ENCODE results near the gene HSPG2.
"Not testable (repeated sequence)": the region's sequence is repeated elsewhere in the genome, so short reads cannot be mapped to it uniquely, and the experiment has no call there.

Gene HSPG2

DNA sequence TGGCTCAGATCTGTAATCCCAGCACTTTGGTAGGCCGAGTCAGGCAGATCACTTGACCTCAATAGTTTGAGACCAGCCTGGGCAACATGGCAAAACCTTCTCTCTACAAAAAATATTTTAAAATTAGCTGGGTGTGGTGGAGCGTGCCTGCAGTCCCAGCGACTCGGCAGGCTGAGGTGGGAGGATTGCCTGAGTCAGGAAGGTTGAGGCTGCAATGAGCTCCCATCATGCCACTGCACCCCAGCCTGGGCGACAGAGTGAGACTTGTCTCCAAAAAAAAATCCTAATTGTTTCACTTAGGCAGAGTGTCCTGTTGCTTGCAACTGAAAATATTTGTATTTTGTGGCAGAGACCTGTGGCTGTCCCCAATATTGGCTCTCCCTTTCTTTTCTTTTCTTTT is 32.0 kb upstream of the HSPG2 start:
- H3K4me1 ChIP-seq (ENCODE audit: control extremely low read depth in 1 of 4, control insufficient read depth in 4 of 4, insufficient read depth in 4 of 4, low read length in 3 of 4); DNase-seq; H3K27me3 ChIP-seq (replicated peaks in 2 of 5; ENCODE audit: control insufficient read depth in 4 of 5, insufficient read depth in 5 of 5, low read length in 4 of 5); H3K27ac ChIP-seq (ENCODE audit: insufficient read depth in 1 of 2, low read depth in 1 of 2, low read length in 2 of 2, poor library complexity in 1 of 2, severe bottlenecking in 2 of 2); H3K36me3 ChIP-seq (ENCODE audit: control insufficient read depth in 4 of 4, insufficient read depth in 4 of 4, low read length in 3 of 4); H3K9me3 ChIP-seq (ENCODE audit: control extremely low read depth in 1 of 5, control insufficient read depth in 4 of 5, insufficient read depth in 2 of 5, low read depth in 1 of 5, low read length in 4 of 5); POLR2A ChIA-PET; CTCF ChIA-PET; H3K4me3 ChIP-seq (ENCODE audit: control insufficient read depth in 1 of 7, extremely low read depth in 1 of 7, insufficient read depth in 4 of 7, low read depth in 2 of 7, low read length in 6 of 7): not testable (repeated sequence)
- 72% methylated on average over 4 of the region's 5 CpGs for WGBS (ENCODE audit: insufficient coverage)

DNA sequence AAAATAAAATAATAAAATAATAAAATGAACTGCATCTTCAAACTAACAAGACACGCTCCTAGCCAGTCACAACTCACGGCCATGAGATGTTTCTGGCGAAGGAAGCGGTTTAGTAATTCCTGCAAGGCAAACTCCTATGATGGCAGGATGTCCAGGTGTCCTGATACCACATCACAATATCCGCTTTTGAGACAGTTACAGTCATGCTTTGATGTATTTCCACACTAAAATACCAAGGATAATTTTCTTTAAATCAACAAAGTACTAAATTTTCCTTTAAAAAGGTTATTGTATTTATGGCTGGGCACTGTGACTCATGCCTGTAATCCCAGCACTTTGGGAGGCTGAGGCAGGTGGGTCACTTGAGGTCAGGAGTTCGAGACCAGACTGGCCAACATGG is 30.1 kb upstream of the HSPG2 start:
- H3K4me3 ChIP-seq (ENCODE audit: control insufficient read depth in 1 of 7, extremely low read depth in 1 of 7, insufficient read depth in 4 of 7, low read depth in 2 of 7, low read length in 6 of 7); H3K36me3 ChIP-seq (ENCODE audit: control insufficient read depth in 4 of 4, insufficient read depth in 4 of 4, low read length in 3 of 4); H3K4me1 ChIP-seq (ENCODE audit: control extremely low read depth in 1 of 4, control insufficient read depth in 4 of 4, insufficient read depth in 4 of 4, low read length in 3 of 4); H3K27me3 ChIP-seq (replicated peaks in 2 of 5; ENCODE audit: control insufficient read depth in 4 of 5, insufficient read depth in 5 of 5, low read length in 4 of 5); H3K9me3 ChIP-seq (ENCODE audit: control extremely low read depth in 1 of 5, control insufficient read depth in 4 of 5, insufficient read depth in 2 of 5, low read depth in 1 of 5, low read length in 4 of 5); POLR2A ChIA-PET; DNase-seq; H3K27ac ChIP-seq (ENCODE audit: insufficient read depth in 1 of 2, low read depth in 1 of 2, low read length in 2 of 2, poor library complexity in 1 of 2, severe bottlenecking in 2 of 2): not testable (repeated sequence)
- CTCF ChIA-PET, result interaction anchor here (0.7 to 1.0 kb wide), 2 partner anchors 152 to 239 kb away, joined by 3 read pairs; no protein-coding TSS in a partner anchor
- WGBS (ENCODE audit: insufficient coverage), result 96% methylated on average over 4 of the region's 6 CpGs

DNA sequence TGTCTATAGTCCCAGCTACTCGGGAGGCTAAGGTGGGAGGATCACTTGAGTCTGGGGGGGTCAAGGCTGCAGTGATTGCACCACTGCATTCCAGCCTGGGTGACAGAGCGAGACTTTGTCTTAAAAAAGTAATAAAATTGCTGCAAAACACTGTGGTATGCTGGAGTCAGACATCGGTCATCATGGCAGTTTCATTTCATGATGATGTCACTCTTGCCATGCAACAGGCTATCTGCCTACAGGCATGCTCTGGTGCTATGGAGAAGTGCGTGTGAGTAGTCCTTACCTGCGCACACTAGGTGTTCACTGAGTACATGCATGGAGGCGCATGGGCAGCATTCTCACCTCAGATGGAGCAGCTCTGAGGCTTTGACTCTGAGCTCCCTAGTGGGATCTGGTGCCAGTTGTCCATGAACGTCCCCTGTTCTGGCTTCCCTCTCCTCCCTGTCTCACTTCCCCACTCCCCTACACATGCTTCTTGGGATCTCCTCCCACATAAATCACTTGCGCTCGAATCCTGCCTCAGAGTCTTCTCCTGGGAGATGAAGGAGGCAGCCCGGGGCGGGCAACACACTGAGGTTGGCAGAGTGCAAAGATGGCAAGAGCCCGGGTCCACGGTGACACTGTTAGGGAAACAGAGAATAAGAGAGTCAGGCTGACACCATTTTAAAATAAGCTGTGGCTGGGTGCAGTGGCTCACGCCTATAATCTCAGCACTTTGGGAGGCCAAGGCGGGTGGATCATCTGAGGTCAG is 29.3 kb upstream of the HSPG2 start:
- WGBS (ENCODE audit: insufficient coverage), result 97% methylated on average over 14 of the region's 15 CpGs
- Histone ChIP-seq H3K27ac (ENCODE audit: insufficient read depth in 1 of 2, low read depth in 1 of 2, low read length in 2 of 2, poor library complexity in 1 of 2, severe bottlenecking in 2 of 2) (no peak overlapping the region), H3K36me3 (ENCODE audit: control insufficient read depth in 4 of 4, insufficient read depth in 4 of 4, low read length in 3 of 4) (no peaks in the 10 kb centered on the region), H3K4me3 (ENCODE audit: control insufficient read depth in 1 of 7, extremely low read depth in 1 of 7, insufficient read depth in 4 of 7, low read depth in 2 of 7, low read length in 6 of 7) (no peak overlapping the region), H3K9me3 (ENCODE audit: control extremely low read depth in 1 of 5, control insufficient read depth in 4 of 5, insufficient read depth in 2 of 5, low read depth in 1 of 5, low read length in 4 of 5) (no peaks in the 10 kb centered on the region), H3K4me1 (ENCODE audit: control extremely low read depth in 1 of 4, control insufficient read depth in 4 of 4, insufficient read depth in 4 of 4, low read length in 3 of 4) (peaks cover 0 to 8% (median 3%) of the 10 kb centered on the region in 4 experiments), H3K27me3 (replicated peaks in 2 of 5; ENCODE audit: control insufficient read depth in 4 of 5, insufficient read depth in 5 of 5, low read length in 4 of 5) (no peaks in the 10 kb centered on the region)
- POLR2A ChIA-PET, result no interaction called here
- CTCF ChIA-PET, result interaction anchor here (0.7 to 2.5 kb wide), 2 partner anchors 99 to 151 kb away, joined by 3 to 9 read pairs; no protein-coding TSS in a partner anchor
- no peak for DNase-seq

DNA sequence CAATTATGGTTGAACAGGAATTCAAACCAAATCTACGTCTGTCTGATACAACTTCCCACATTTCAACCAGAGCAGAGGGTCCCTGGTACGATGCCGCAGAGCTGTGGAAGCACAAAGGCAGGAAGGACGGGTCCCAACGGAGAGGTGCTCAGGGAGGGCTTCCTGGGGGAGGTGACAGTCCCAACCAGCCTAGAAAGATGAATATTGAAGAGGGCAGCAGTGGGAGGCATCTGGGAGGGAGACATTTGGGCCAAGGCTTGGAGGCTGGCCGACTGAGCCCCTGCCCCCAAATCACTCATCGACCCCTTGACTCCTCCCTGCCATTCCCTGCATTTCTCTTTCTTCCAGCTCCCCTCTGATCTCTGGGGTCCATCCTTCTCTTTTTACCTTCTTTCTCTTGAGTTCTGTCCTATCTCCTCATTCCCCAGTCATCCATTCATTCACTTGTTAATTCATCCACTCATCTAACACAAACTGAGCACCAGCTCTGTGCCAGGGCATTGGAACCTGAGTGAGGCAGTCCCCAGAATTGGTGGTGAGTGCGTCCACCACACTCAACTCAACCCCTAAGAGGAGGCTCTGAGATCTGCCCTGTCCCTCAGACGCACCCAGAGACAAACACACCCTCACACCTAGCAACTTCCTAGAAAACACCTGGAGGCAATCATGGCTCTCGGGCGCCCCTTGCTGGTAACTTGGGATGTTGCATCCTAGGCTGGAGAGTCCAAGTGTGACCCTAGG is 26.5 kb upstream of the HSPG2 start:
- H3K9me3 ChIP-seq (ENCODE audit: control extremely low read depth in 1 of 5, control insufficient read depth in 4 of 5, insufficient read depth in 2 of 5, low read depth in 1 of 5, low read length in 4 of 5), result no peaks in the 10 kb centered on the region
- H3K4me1 ChIP-seq (ENCODE audit: control extremely low read depth in 1 of 4, control insufficient read depth in 4 of 4, insufficient read depth in 4 of 4, low read length in 3 of 4), result peaks cover 0 to 13% (median 5%) of the 10 kb centered on the region in 4 experiments
- CTCF ChIA-PET, result interaction anchor here (0.7 to 2.5 kb wide), 15 partner anchors 9 to 235 kb away, joined by 3 to 11 read pairs (median 3); no protein-coding TSS in a partner anchor
- no peaks in the 10 kb centered on the region for H3K27me3 ChIP-seq (replicated peaks in 2 of 5; ENCODE audit: control insufficient read depth in 4 of 5, insufficient read depth in 5 of 5, low read length in 4 of 5)
- POLR2A ChIA-PET, result interaction anchor here (1.0 kb wide), 1 partner anchor 27 kb away, joined by 3 read pairs; no protein-coding TSS in a partner anchor
- peak; percentile 73 to 90 (median 80) for DNase-seq
- no peak overlapping the region for H3K4me3 ChIP-seq (ENCODE audit: control insufficient read depth in 1 of 7, extremely low read depth in 1 of 7, insufficient read depth in 4 of 7, low read depth in 2 of 7, low read length in 6 of 7)
- WGBS (ENCODE audit: insufficient coverage), result 47% methylated on average over 4 of the region's 11 CpGs
- no peaks in the 10 kb centered on the region for H3K36me3 ChIP-seq (ENCODE audit: control insufficient read depth in 4 of 4, insufficient read depth in 4 of 4, low read length in 3 of 4)
- no peak overlapping the region for H3K27ac ChIP-seq (ENCODE audit: insufficient read depth in 1 of 2, low read depth in 1 of 2, low read length in 2 of 2, poor library complexity in 1 of 2, severe bottlenecking in 2 of 2)

DNA sequence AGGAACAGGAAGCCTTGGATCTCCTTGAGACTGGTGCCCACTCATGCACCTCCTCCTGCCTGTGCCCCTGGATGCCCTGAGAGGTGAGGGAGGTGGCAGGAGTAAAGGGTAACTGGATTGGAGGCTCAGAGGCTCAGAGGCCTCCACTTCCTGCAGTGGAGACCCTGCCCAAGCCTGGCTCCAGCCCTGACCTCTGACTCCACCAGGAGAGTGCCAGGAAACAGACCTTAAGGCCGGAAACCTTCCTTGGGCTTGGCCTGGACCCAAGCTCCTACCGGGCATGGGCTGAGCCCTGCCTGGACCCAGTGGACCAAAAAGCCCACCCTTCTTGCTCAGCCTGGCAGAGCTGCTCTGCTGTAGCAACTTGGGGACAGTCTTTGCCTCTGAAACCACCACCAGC is 24.7 kb upstream of the HSPG2 start:
- H3K9me3 ChIP-seq (ENCODE audit: control extremely low read depth in 1 of 5, control insufficient read depth in 4 of 5, insufficient read depth in 2 of 5, low read depth in 1 of 5, low read length in 4 of 5), result no peaks in the 10 kb centered on the region
- H3K4me3 ChIP-seq (ENCODE audit: control insufficient read depth in 1 of 7, extremely low read depth in 1 of 7, insufficient read depth in 4 of 7, low read depth in 2 of 7, low read length in 6 of 7), result no peak overlapping the region
- H3K27ac ChIP-seq (ENCODE audit: insufficient read depth in 1 of 2, low read depth in 1 of 2, low read length in 2 of 2, poor library complexity in 1 of 2, severe bottlenecking in 2 of 2), result no peak overlapping the region
- CTCF ChIA-PET, result interaction anchor here (0.7 to 1.5 kb wide), 5 partner anchors 12 to 259 kb away, joined by 3 read pairs; no protein-coding TSS in a partner anchor
- H3K27me3 ChIP-seq (replicated peaks in 2 of 5; ENCODE audit: control insufficient read depth in 4 of 5, insufficient read depth in 5 of 5, low read length in 4 of 5), result no peaks in the 10 kb centered on the region
- DNase-seq, result no peak
- WGBS (ENCODE audit: insufficient coverage), result 57% methylated on average over 2 of the region's 2 CpGs
- H3K36me3 ChIP-seq (ENCODE audit: control insufficient read depth in 4 of 4, insufficient read depth in 4 of 4, low read length in 3 of 4), result no peaks in the 10 kb centered on the region
- POLR2A ChIA-PET, result interaction anchor here (0.7 kb wide), 1 partner anchor 13 kb away, joined by 3 read pairs; no protein-coding TSS in a partner anchor
- H3K4me1 ChIP-seq (ENCODE audit: control extremely low read depth in 1 of 4, control insufficient read depth in 4 of 4, insufficient read depth in 4 of 4, low read length in 3 of 4), result peaks cover 1 to 31% (median 23%) of the 10 kb centered on the region in 4 experiments

DNA sequence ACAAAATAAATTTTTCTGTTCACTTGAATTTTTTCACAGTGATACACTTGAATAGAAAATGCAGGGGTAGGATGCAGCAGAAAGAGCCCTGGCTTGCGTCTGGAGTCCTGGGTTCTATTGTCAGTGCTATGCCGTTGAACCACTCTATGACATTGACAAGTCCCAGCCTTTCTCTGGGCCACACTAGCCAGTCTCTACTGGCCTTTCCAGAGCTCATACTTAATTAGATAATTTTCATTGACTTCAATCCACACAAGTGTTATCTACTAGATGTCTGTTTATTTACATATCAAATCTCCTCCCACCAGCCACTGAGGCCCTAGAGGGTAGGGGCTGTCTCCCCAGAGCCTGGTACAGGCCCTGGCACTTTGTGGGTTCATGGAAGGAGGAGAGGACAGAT is 24.2 kb upstream of the HSPG2 start:
- ChIA-PET CTCF (interaction anchor here (1.0 to 1.5 kb wide), 4 partner anchors 12 to 137 kb away, joined by 3 read pairs; no protein-coding TSS in a partner anchor), POLR2A (no interaction called here)

More for the DNA sequence above, 24.2 kb upstream of the HSPG2 start:
- DNase-seq, result no peak
- 100% methylated on average over 2 of the region's 2 CpGs for WGBS (ENCODE audit: insufficient coverage)
- Histone ChIP-seq H3K4me3 (ENCODE audit: control insufficient read depth in 1 of 7, extremely low read depth in 1 of 7, insufficient read depth in 4 of 7, low read depth in 2 of 7, low read length in 6 of 7) (no peak overlapping the region), H3K27me3 (replicated peaks in 2 of 5; ENCODE audit: control insufficient read depth in 4 of 5, insufficient read depth in 5 of 5, low read length in 4 of 5) (no peaks in the 10 kb centered on the region), H3K36me3 (ENCODE audit: control insufficient read depth in 4 of 4, insufficient read depth in 4 of 4, low read length in 3 of 4) (no peaks in the 10 kb centered on the region), H3K4me1 (ENCODE audit: control extremely low read depth in 1 of 4, control insufficient read depth in 4 of 4, insufficient read depth in 4 of 4, low read length in 3 of 4) (peaks cover 5 to 36% (median 27%) of the 10 kb centered on the region in 4 experiments), H3K9me3 (ENCODE audit: control extremely low read depth in 1 of 5, control insufficient read depth in 4 of 5, insufficient read depth in 2 of 5, low read depth in 1 of 5, low read length in 4 of 5) (no peaks in the 10 kb centered on the region), H3K27ac (ENCODE audit: insufficient read depth in 1 of 2, low read depth in 1 of 2, low read length in 2 of 2, poor library complexity in 1 of 2, severe bottlenecking in 2 of 2) (no peak overlapping the region)
